Left lung (tissue), 10 donors: Measurements from ENCODE around the gene CTNNA3. TPM values are rescaled to one million over a fixed set of nuclear protein-coding genes. Genes with fewer than 3 reads are reported as not detected.

ENCODE experiments used
- ATAC-seq: fragments of 200-7000 bp; cut with Tn5 transposase; one replicate; pipeline ENCODE4 v1.9.1; 2020; ENCODE audit warnings: moderate library complexity
- DNase-seq, 4 donors: peaks; one replicate each; pipeline ENCODE4 v3.0.0-alpha.2; 2013 to 2020
- H3K27ac ChIP-seq, 2 donors: fragments of 200-600 bp; sonication (generic) in 1 of 2; one replicate each; pipeline versions ENCODE4 v1.5.0 to v1.8.0; 2020 to 2021
- H3K27me3 ChIP-seq, 2 donors: fragments of 200-600 bp; sonication (generic) in 1 of 2; one replicate each; pipeline versions ENCODE4 v1.5.0 to v1.8.0; 2020 to 2021
- H3K36me3 ChIP-seq, 2 donors: fragments of 200-600 bp; sonication (generic) in 1 of 2; one replicate each; pipeline versions ENCODE4 v1.5.0 to v1.8.0; 2020 to 2021
- H3K4me1 ChIP-seq, 2 donors: fragments of 200-600 bp; one replicate each; pipeline ENCODE4 v1.8.0; 2021
- H3K4me3 ChIP-seq, 2 donors: fragments of 200-600 bp; sonication (generic) in 1 of 2; one replicate each; pipeline versions ENCODE4 v1.5.0 to v1.8.0; 2020 to 2021; ENCODE audit warnings: mild to moderate bottlenecking in 1 of 2
- H3K9me3 ChIP-seq, 2 donors: fragments of 200-600 bp; sonication (generic) in 1 of 2; one replicate each; pipeline versions ENCODE4 v1.5.0 to v1.8.0; 2020 to 2021
- CTCF ChIP-seq, 2 donors: fragments of 200-600 bp; sonication (generic) in 1 of 2; IDR thresholded peaks; one replicate each; pipeline versions ENCODE4 v1.5.0 to v1.8.0; 2021; ENCODE audit warnings: antibody characterized with exemption in 2 of 2
- intact Hi-C, 2 donors: fragments of 100-400 bp; cut with DNase I; formaldehyde crosslinking; loops; one replicate each; pipeline versions ENCODE4 v1.11.2 to v1.14.2; 2022
- polyA plus RNA-seq, 6 donors: library from polyadenylated mRNA; unstranded; fragments of 120-200 nt; gene quantifications; one replicate each; pipeline ENCODE4 v1.2.1, GENCODE V29; 2013; ENCODE audit not compliant: insufficient read length in 6 of 6
- total RNA-seq, 2 donors: library from RNA; stranded (reverse); fragmentation: NEBNext Ultra II Directional; extraction: Animal tissue kit (Norgen Biotek cat#: 25700); gene quantifications; one replicate each; pipeline ENCODE4 v1.2.1, GENCODE V29; 2021
- donor health status: DM: no; HTN: yes; CAD: no.
- donor health status: DM: no; HTN: no; CAD: no.

CTNNA3 gene
- total and polyA plus RNA-seq, 8 donors, result 1.1 to 8.2 (median 6.6) TPM; not detected in 1

- Histone ChIP-seq H3K27me3 (no peaks in the 10 kb centered on the region), H3K27ac (no peak overlapping the region), H3K4me1 (no peaks in the 10 kb centered on the region), H3K9me3 (peaks cover 0 to 40% of the 10 kb centered on the region in 2 donors), H3K36me3 (no peaks in the 10 kb centered on the region), H3K4me3 (no peak overlapping the region)
- TF ChIP-seq CTCF (IDR thresholded peaks at IDR 0.05), result no peak
- no peak for ATAC-seq
- intact Hi-C loops, result no loop called here
- no peak for DNase-seq
These were observed 1046.4 kb downstream of the CTNNA3 start for GRCh38 chr10:66649626-66650025.

- no peak for ATAC-seq
- H3K4me3 ChIP-seq, result no peak overlapping the region
- no peaks in the 10 kb centered on the region for H3K9me3 ChIP-seq
- H3K27me3 ChIP-seq, result no peaks in the 10 kb centered on the region
- no peak for TF ChIP-seq CTCF (IDR thresholded peaks at IDR 0.05)
- no peaks in the 10 kb centered on the region for H3K36me3 ChIP-seq
- H3K27ac ChIP-seq, result no peak overlapping the region
- intact Hi-C loops, result no loop called here
- no peaks in the 10 kb centered on the region for H3K4me1 ChIP-seq
- DNase-seq, result no peak
These were observed 1053.8 kb downstream of the CTNNA3 start for GRCh38 chr10:66642217-66642616.

- Histone ChIP-seq H3K9me3 (no peaks in the 10 kb centered on the region), H3K4me1 (no peaks in the 10 kb centered on the region), H3K4me3 (no peak overlapping the region), H3K27ac (no peak overlapping the region), H3K36me3 (no peaks in the 10 kb centered on the region), H3K27me3 (no peaks in the 10 kb centered on the region)
- intact Hi-C loops, result loop anchor here in 1 of 2 donors (10.0 kb wide), 1 partner anchor 415 kb away; no protein-coding TSS in a partner anchor
- DNase-seq (no peak), ATAC-seq (no peak)
- TF ChIP-seq CTCF (IDR thresholded peaks at IDR 0.05), result no peak
These were observed 1056.6 kb downstream of the CTNNA3 start for GRCh38 chr10:66639371-66639770.

- H3K4me1 ChIP-seq, result no peaks in the 10 kb centered on the region
- H3K4me3 ChIP-seq, result no peak overlapping the region
- H3K9me3 ChIP-seq, result no peaks in the 10 kb centered on the region
- no peak for ATAC-seq
- no peaks in the 10 kb centered on the region for H3K27me3 ChIP-seq
- H3K27ac ChIP-seq, result no peak overlapping the region
- no peaks in the 10 kb centered on the region for H3K36me3 ChIP-seq
- no peak for TF ChIP-seq CTCF (IDR thresholded peaks at IDR 0.05)
- no peak for DNase-seq
- intact Hi-C loops, result loop anchor here in 1 of 2 donors (10.0 kb wide), 1 partner anchor 413 kb away; no protein-coding TSS in a partner anchor
These were observed 1058.5 kb downstream of the CTNNA3 start for GRCh38 chr10:66637273-66638036.

GRCh38 chr10:66629996-66630395, 1066.0 kb downstream of the CTNNA3 start:
- Histone ChIP-seq H3K4me1 (no peaks in the 10 kb centered on the region), H3K27ac (no peak overlapping the region), H3K9me3 (no peaks in the 10 kb centered on the region), H3K36me3 (no peaks in the 10 kb centered on the region), H3K4me3 (no peak overlapping the region), H3K27me3 (no peaks in the 10 kb centered on the region)
- no peak for DNase-seq
- no peak for TF ChIP-seq CTCF (IDR thresholded peaks at IDR 0.05)
- no peak for ATAC-seq
- intact Hi-C loops, result loop anchor here in 1 of 2 donors (10.0 kb wide), 1 partner anchor 405 kb away; no protein-coding TSS in a partner anchor
